ENCODE measurements around the gene EXPH5.
A peak's percentile ranks its signal among the peaks of the same experiment; 100 is the strongest.

EXPH5 gene

GRCh38 chr11:108498046-108498815 is 95.3 kb downstream of the EXPH5 start, which contains the start of gene POGLUT3 (continued):
- TF ChIP-seq SP3 (tag by site-specific recombination; IDR thresholded peaks at IDR 0.05), result peak; percentile 79
- TF ChIP-seq ZSCAN23 (tag by site-specific recombination; IDR thresholded peaks at IDR 0.05), result no peak
- TF ChIP-seq ZNF580 (tag by site-specific recombination; IDR thresholded peaks at IDR 0.05), result no peak
- peak; percentile 95 for TF ChIP-seq ZBTB8A (tag by site-specific recombination; IDR thresholded peaks at IDR 0.05)
- peak; percentile 62; the same call in 1 of the 2 replicates for TF ChIP-seq WT1 (tag by site-specific recombination; IDR thresholded peaks at IDR 0.05)
- TF ChIP-seq KLF17 (tag by site-specific recombination; IDR thresholded peaks at IDR 0.05), result peak; percentile 89
- peak; percentile 47; the same call in 1 of the 2 replicates for TF ChIP-seq ZNF843 (tag by site-specific recombination; IDR thresholded peaks at IDR 0.05)
- no peak for TF ChIP-seq ZBTB20 (tag by site-specific recombination; IDR thresholded peaks at IDR 0.05)
- peak; percentile 87 for TF ChIP-seq PRDM10 (tag by site-specific recombination; IDR thresholded peaks at IDR 0.05)
- TF ChIP-seq ZNF211 (tag by site-specific recombination; IDR thresholded peaks at IDR 0.05; ENCODE audit: low read depth), result no peak
- TF ChIP-seq KLF16 (tag by site-specific recombination; IDR thresholded peaks at IDR 0.05), result peak; percentile 72
- peak; percentile 66; the same call in 1 of the 2 replicates for TF ChIP-seq KLF8 (tag by site-specific recombination; IDR thresholded peaks at IDR 0.05)
- peak; percentile 98 for TF ChIP-seq ZFP69B (tag by site-specific recombination; IDR thresholded peaks at IDR 0.05)
- TF ChIP-seq TSHZ1 (tag by site-specific recombination; IDR thresholded peaks at IDR 0.05; ENCODE audit: borderline replicate concordance), result 0 out of 2 replicates have a peak, but pooled peaks have one; percentile 40
- peak; percentile 86 for TF ChIP-seq PATZ1 (tag by site-specific recombination; IDR thresholded peaks at IDR 0.05)
- TF ChIP-seq SP2 (tag by site-specific recombination; IDR thresholded peaks at IDR 0.05), result peak; percentile 78
